H1 (cell line): Measurements from ENCODE around the gene POU6F2. TPM values are rescaled to one million over a fixed set of nuclear protein-coding genes. Genes with fewer than 3 reads are reported as not detected.
A peak's percentile ranks its signal among the peaks of the same experiment; 100 is the strongest.

ENCODE experiments used
- CTCF ChIA-PET: fragments of 300-600 bp; sonication (Branson Sonifier 250); formaldehyde crosslinking; loops from one replicate; lab custom pipeline; 2021; ENCODE audit not compliant: partially characterized antibody; lab: Charles Lee
- POLR2A ChIA-PET: fragments of 300-600 bp; sonication (Branson Sonifier 250); formaldehyde crosslinking; loops from one replicate; lab custom pipeline; 2021; ENCODE audit warnings: inconsistent platforms; ENCODE audit not compliant: partially characterized antibody; lab: Charles Lee
- DNase-seq, 2 experiments: peaks; one replicate each; pipeline versions ENCODE4 v3.0.0 to v3.0.0-alpha.2; 2010 to 2022; ENCODE audit warnings: low spot score in 2 of 2, low read depth in 1 of 2, mixed read lengths in 1 of 2
- FAIRE-seq: peaks from 2 replicates; lab custom pipeline; 2011; peaks lifted over from hg19 to GRCh38; lab: Jason Lieb, UNC
- H2AFZ ChIP-seq: 2 replicates; pipeline ENCODE4 v1.8.1; 2012; ENCODE audit warnings: low read length, inconsistent platforms
- H2AK5ac ChIP-seq: 2 replicates; pipeline ENCODE4 v1.6.1; 2013; ENCODE audit warnings: low read depth, low read length
- H2BK120ac ChIP-seq: replicated peaks from 2 replicates; pipeline ENCODE3; 2013; ENCODE audit warnings: low read depth, low read length, inconsistent platforms
- H2BK12ac ChIP-seq: 2 replicates; pipeline ENCODE4 v1.6.1; 2013; ENCODE audit warnings: low read depth, low read length
- H2BK15ac ChIP-seq: 2 replicates; pipeline ENCODE4 v1.6.1; 2013; ENCODE audit warnings: low read length
- H2BK20ac ChIP-seq: 2 replicates; pipeline ENCODE4 v1.6.1; 2013; ENCODE audit warnings: low read length
- H2BK5ac ChIP-seq: 2 replicates; pipeline ENCODE4 v1.6.1; 2013; ENCODE audit warnings: low read depth, low read length
- H3K14ac ChIP-seq: 2 replicates; pipeline ENCODE4 v1.6.1; 2013; ENCODE audit warnings: inconsistent platforms; ENCODE audit not compliant: insufficient read length
- H3K18ac ChIP-seq: 2 replicates; pipeline ENCODE4 v1.6.1; 2013; ENCODE audit warnings: low read length; ENCODE audit errors: extremely low read depth
- H3K23ac ChIP-seq: 2 replicates; pipeline ENCODE4 v1.6.1; 2013; ENCODE audit warnings: inconsistent platforms; ENCODE audit not compliant: insufficient read length
- H3K23me2 ChIP-seq: 2 replicates; pipeline ENCODE4 v1.6.1; 2013; ENCODE audit warnings: low read depth, low read length
- H3K27ac ChIP-seq: 2 replicates; pipeline ENCODE4 v1.6.1; 2011; ENCODE audit warnings: low read depth, low read length, inconsistent platforms
- H3K27me3 ChIP-seq, 4 experiments: replicated peaks in 1 of 4; 1 replicate in 1 of 4; 2 replicates in 3 of 4; pipeline versions ENCODE4 v1.6.1 to v1.8.1; 2011 to 2013; ENCODE audit warnings: low read length in 3 of 4, mild to moderate bottlenecking in 3 of 4, inconsistent platforms in 2 of 4, mixed read lengths in 2 of 4, moderate library complexity in 1 of 4; ENCODE audit not compliant: control insufficient read depth in 3 of 4, insufficient read depth in 3 of 4; ENCODE audit errors: extremely low read depth in 1 of 4
- H3K36me3 ChIP-seq, 4 experiments: 2 replicates each; pipeline versions ENCODE4 v1.6.1 to v1.8.1; 2011 to 2013; ENCODE audit warnings: mild to moderate bottlenecking in 4 of 4, low read length in 3 of 4, moderate library complexity in 2 of 4, control low read depth in 1 of 4, inconsistent platforms in 1 of 4; ENCODE audit not compliant: insufficient read depth in 4 of 4, control insufficient read depth in 2 of 4
- H3K4ac ChIP-seq: replicated peaks from 2 replicates; pipeline ENCODE3; 2013; ENCODE audit warnings: low read length, low read depth, mixed read lengths, inconsistent platforms; ENCODE audit not compliant: insufficient read length
- H3K4me1 ChIP-seq, 4 experiments: replicated peaks in 1 of 4; 1 replicate in 1 of 4; 2 replicates in 3 of 4; pipeline versions ENCODE4 v1.6.1 to v1.8.1; 2011 to 2013; ENCODE audit warnings: low read length in 3 of 4, inconsistent platforms in 2 of 4, mixed read lengths in 1 of 4; ENCODE audit not compliant: insufficient read depth in 4 of 4, control insufficient read depth in 3 of 4
- H3K4me2 ChIP-seq, 2 experiments: 2 replicates each; pipeline versions ENCODE4 v1.6.1 to v1.8.1; 2011 to 2013; ENCODE audit warnings: low read depth in 2 of 2, low read length in 2 of 2, control low read depth in 1 of 2, inconsistent platforms in 1 of 2, mild to moderate bottlenecking in 1 of 2; ENCODE audit not compliant: insufficient read depth in 1 of 2
- H3K4me3 ChIP-seq, 4 experiments: fragments of 200-600, 300-600 bp in 1 of 4; sonication (generic), shearing (Covaris generic), sonication (Bioruptor Twin) in 1 of 4; 2 replicates each; pipeline versions ENCODE4 v1.5.1 to v1.8.1; 2011 to 2016; ENCODE audit warnings: low read length in 4 of 4, low read depth in 3 of 4, control low read depth in 2 of 4, inconsistent platforms in 2 of 4, mild to moderate bottlenecking in 2 of 4, mixed read lengths in 1 of 4, moderate library complexity in 1 of 4; ENCODE audit not compliant: insufficient read depth in 2 of 4; ENCODE audit errors: extremely low read depth in 1 of 4
- H3K56ac ChIP-seq: replicated peaks from 2 replicates; pipeline ENCODE3; 2013; ENCODE audit warnings: low read depth, mild to moderate bottlenecking, mixed read lengths, low read length, inconsistent platforms; ENCODE audit not compliant: insufficient read length
- H3K79me1 ChIP-seq: 2 replicates; pipeline ENCODE4 v1.6.1; 2013; ENCODE audit warnings: low read depth, low read length, control low read depth
- H3K79me2 ChIP-seq, 2 experiments: 2 replicates each; pipeline versions ENCODE4 v1.6.1 to v1.8.1; 2012 to 2013; ENCODE audit warnings: low read length in 2 of 2, mild to moderate bottlenecking in 2 of 2, inconsistent platforms in 1 of 2; ENCODE audit not compliant: insufficient read depth in 2 of 2, control insufficient read depth in 1 of 2
- H3K9ac ChIP-seq, 4 experiments: replicated peaks in 1 of 4; 1 replicate in 1 of 4; 2 replicates in 3 of 4; pipeline versions ENCODE4 v1.6.1 to v1.8.1; 2011 to 2013; ENCODE audit warnings: low read depth in 3 of 4, low read length in 3 of 4, control low read depth in 2 of 4, mild to moderate bottlenecking in 2 of 4, moderate library complexity in 2 of 4, inconsistent platforms in 1 of 4; ENCODE audit errors: extremely low read depth in 1 of 4
- H3K9me3 ChIP-seq, 2 experiments: 2 replicates each; pipeline versions ENCODE4 v1.6.1 to v1.8.1; 2012 to 2013; ENCODE audit warnings: mild to moderate bottlenecking in 2 of 2, moderate library complexity in 2 of 2, control low read depth in 1 of 2, inconsistent platforms in 1 of 2, low read depth in 1 of 2, low read length in 1 of 2, mixed read lengths in 1 of 2; ENCODE audit not compliant: insufficient read depth in 2 of 2
- H4K20me1 ChIP-seq, 2 experiments: replicated peaks in 1 of 2; 2 replicates each; pipeline versions ENCODE3 to v1.8.1; 2011 to 2013; ENCODE audit warnings: inconsistent platforms in 2 of 2, low read length in 2 of 2, mild to moderate bottlenecking in 1 of 2; ENCODE audit not compliant: insufficient read depth in 2 of 2, control insufficient read depth in 1 of 2
- H4K5ac ChIP-seq: 2 replicates; pipeline ENCODE4 v1.6.1; 2013; ENCODE audit warnings: low read length, low read depth, mixed read lengths, inconsistent platforms; ENCODE audit not compliant: insufficient read length
- H4K8ac ChIP-seq: 2 replicates; pipeline ENCODE4 v1.8.0; 2013; ENCODE audit warnings: mild to moderate bottlenecking, moderate library complexity, low read length, inconsistent platforms; ENCODE audit not compliant: insufficient read depth; ENCODE audit errors: extremely low read depth
- H4K91ac ChIP-seq: replicated peaks from 2 replicates; pipeline ENCODE3; 2013; ENCODE audit warnings: low read length, mixed read lengths, inconsistent platforms; ENCODE audit not compliant: insufficient read length
- ATF3 ChIP-seq: IDR thresholded peaks from 2 replicates; pipeline ENCODE4 v1.6.1; 2011; ENCODE audit warnings: low read depth, mild to moderate bottlenecking, low read length; ENCODE audit not compliant: insufficient read depth
- CREB1 ChIP-seq: IDR thresholded peaks from 2 replicates; pipeline ENCODE4 v1.6.1; 2012; ENCODE audit warnings: inconsistent platforms
- HDAC6 ChIP-seq: IDR thresholded peaks from one replicate; pipeline ENCODE4 v1.7.1; 2012; ENCODE audit warnings: low read depth, mild to moderate bottlenecking, inconsistent platforms, low read length, moderate library complexity
- POLR2A ChIP-seq, 2 experiments: IDR thresholded peaks; 1 replicate in 1 of 2; 2 replicates in 1 of 2; pipeline ENCODE4 v1.6.1; 2011; ENCODE audit warnings: low read depth in 2 of 2, low read length in 2 of 2, mild to moderate bottlenecking in 2 of 2; ENCODE audit errors: control extremely low read depth in 1 of 2
- POU5F1 ChIP-seq: IDR thresholded peaks from 2 replicates; pipeline ENCODE4 v1.6.1; 2011; ENCODE audit warnings: low read depth, mild to moderate bottlenecking, low read length, moderate library complexity
- RFX5 ChIP-seq: IDR thresholded peaks from 2 replicates; pipeline ENCODE4 v1.6.1; 2011; ENCODE audit warnings: low read depth, low read length, improper control_type of control experiment, borderline replicate concordance
- SIN3A ChIP-seq, 2 experiments: IDR thresholded peaks in 1 of 2; conservative IDR thresholded peaks in 1 of 2; 2 replicates each; pipeline ENCODE4 v1.6.1; 2011 to 2012; ENCODE audit warnings: low read length in 2 of 2, improper control_type of control experiment in 1 of 2, low read depth in 1 of 2, mild to moderate bottlenecking in 1 of 2
- SP4 ChIP-seq: IDR thresholded peaks from 2 replicates; pipeline ENCODE4 v1.6.1; 2012; ENCODE audit warnings: low read length, inconsistent platforms
- SRF ChIP-seq: IDR thresholded peaks from 2 replicates; pipeline ENCODE4 v1.6.1; 2011; ENCODE audit warnings: mild to moderate bottlenecking, low read depth, low read length, moderate library complexity
- WGBS, 2 experiments: shearing (Covaris generic) in 1 of 2; methylation state at CpG; one replicate each; pipeline versions ENCODE4 v1.1.6 to v1.1.7; 2013 to 2015; ENCODE audit warnings: low lambda C conversion rate in 2 of 2, mixed read lengths in 2 of 2, inconsistent platforms in 1 of 2, low coverage in 1 of 2, missing lambda C conversion rate in 1 of 2; ENCODE audit not compliant: insufficient replicate concordance in 2 of 2, insufficient coverage in 1 of 2, insufficient read length in 1 of 2; ENCODE audit errors: extremely low coverage in 1 of 2, missing lambda C conversion rate in 1 of 2; 5-methylcytosine and 5-hydroxymethylcytosine counted together
- polyA plus RNA-seq, 7 experiments: library from polyadenylated mRNA; depleted of rRNA in 3 of 7; stranded (reverse) in 5 of 7; unstranded in 2 of 7; fragments of >200 nt in 5 of 7; fragments of 200-250 nt in 2 of 7; gene quantifications; 1 replicate in 5 of 7; 2 replicates in 1 of 7; 4 replicates in 1 of 7; pipeline versions ENCODE4 v1.2.1 to v1.2.3, GENCODE V29; 2011 to 2013; ENCODE audit warnings: missing spikeins in 2 of 7, mixed read lengths in 2 of 7
- total RNA-seq: library from RNA; stranded (reverse); fragmentation: NEBNext Ultra II Directional; extraction: Animal tissue kit (Norgen Biotek cat#: 25700); gene quantifications from 2 replicates; pipeline ENCODE4 v1.2.1, GENCODE V29; 2021

The POU6F2 gene
- total and polyA plus RNA-seq, 2 of the 8 experiments (the other 6 are each of a cell fraction or from before 2014, with no cell fraction given) = 1.1 to 2.0 TPM

DNA sequence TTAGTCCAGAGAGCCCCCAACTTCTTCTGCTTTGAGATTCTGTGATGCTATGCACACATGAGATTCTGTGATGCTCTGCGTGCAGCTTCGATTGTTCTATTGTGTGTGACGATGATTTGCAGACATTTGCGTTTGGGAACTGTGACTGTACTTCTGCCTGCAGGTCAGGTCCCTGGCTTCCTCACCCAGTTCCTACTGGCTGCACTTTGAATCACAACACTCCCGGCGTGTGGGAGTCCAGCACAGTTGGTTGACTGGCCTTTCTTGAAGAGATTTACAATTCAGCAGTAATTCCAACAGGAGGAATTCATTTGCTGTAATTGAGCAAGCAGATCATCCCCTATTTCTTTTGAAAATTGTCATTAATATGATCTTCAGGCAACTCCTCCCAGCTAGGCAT lies 336.3 kb downstream of the POU6F2 start:
- POLR2A ChIA-PET = no interaction called here
- 68% methylated on average over 6 of the region's 6 CpGs; no CpG with 5 or more reads in 1 of the 2 experiments for WGBS, 2 experiments
- H4K8ac ChIP-seq = no peak overlapping the region
- H3K56ac ChIP-seq = no peak overlapping the region
- DNase-seq (no peak), FAIRE-seq (peak; percentile 50)
- no peaks in the 10 kb centered on the region for H4K20me1 ChIP-seq
- no peak overlapping the region for H2BK12ac ChIP-seq
- H3K79me1 ChIP-seq = no peaks in the 10 kb centered on the region
- H2BK20ac ChIP-seq = no peak overlapping the region
- no peaks in the 10 kb centered on the region for H3K9me3 ChIP-seq
- H3K23ac ChIP-seq = no peak overlapping the region
- H2BK15ac ChIP-seq = no peak overlapping the region
- no peaks in the 10 kb centered on the region for H3K79me2 ChIP-seq
- no peak overlapping the region for H2AK5ac ChIP-seq
- H2BK5ac ChIP-seq = no peak overlapping the region
- H4K91ac ChIP-seq = no peak overlapping the region
- no peak overlapping the region for H3K4ac ChIP-seq
- H3K9ac ChIP-seq = no peak overlapping the region; a peak in 1 of 7 replicates
- H3K36me3 ChIP-seq = no peaks in the 10 kb centered on the region
- H3K4me3 ChIP-seq = no peak overlapping the region
- H4K5ac ChIP-seq = no peak overlapping the region
- CTCF ChIA-PET = interaction anchor here (2.0 kb wide), 1 partner anchor 44 kb away, joined by 4 read pairs; no protein-coding TSS in a partner anchor
- H3K18ac ChIP-seq = no peak overlapping the region
- H3K27me3 ChIP-seq = no peaks in the 10 kb centered on the region
- H3K14ac ChIP-seq = no peak overlapping the region
- peaks cover 2 to 16% (median 6%) of the 10 kb centered on the region in 4 experiments; a peak in 6 of 7 replicates for H3K4me1 ChIP-seq
- TF ChIP-seq POU5F1 = no peak
- TF ChIP-seq ATF3 = no peak
- TF ChIP-seq HDAC6 = no peak
- TF ChIP-seq SP4 = no peak
- no peak for TF ChIP-seq SIN3A (conservative IDR thresholded peaks at IDR 0.05 in 1 of 2, IDR thresholded peaks at IDR 0.05 in 1 of 2; ENCODE audit: low read depth in 1 of 2, low read length in 2 of 2)
- TF ChIP-seq POLR2A (IDR thresholded peaks at IDR 0.05; ENCODE audit: control extremely low read depth in 1 of 2, low read depth in 2 of 2, low read length in 2 of 2) = no peak
- TF ChIP-seq RFX5 = no peak
- no peak for TF ChIP-seq SRF
- no peak for TF ChIP-seq CREB1
- H2AFZ ChIP-seq = peak overlapping the region; percentile 77; the same call in 1 of the 2 replicates
- no peaks in the 10 kb centered on the region for H3K23me2 ChIP-seq
- no peak overlapping the region for H2BK120ac ChIP-seq
- no peak overlapping the region for H3K27ac ChIP-seq
- no peak overlapping the region for H3K4me2 ChIP-seq
